Pulmonary artery endothelial cell (primary cell): ENCODE measurements around the gene ADH5. TPM values are rescaled to one million over a fixed set of nuclear protein-coding genes. Genes with fewer than 3 reads are reported as not detected.
A peak's percentile ranks its signal among the peaks of the same experiment; 100 is the strongest.
"Not testable (repeated sequence)": the region's sequence is repeated elsewhere in the genome, so short reads cannot be mapped to it uniquely, and the experiment has no call there.

Source experiments
- DNase-seq: peaks from one replicate; pipeline ENCODE4 v3.0.0-alpha.2; 2011; ENCODE audit warnings: low read depth, low spot score
- total RNA-seq: library from RNA; depleted of rRNA; stranded (reverse); fragments of >200 nt; gene quantifications from 2 replicates; pipeline ENCODE4 v1.2.3, GENCODE V29; 2014

The ADH5 gene
- 95.4 and 108 TPM in 2 replicates for total RNA-seq

DNA sequence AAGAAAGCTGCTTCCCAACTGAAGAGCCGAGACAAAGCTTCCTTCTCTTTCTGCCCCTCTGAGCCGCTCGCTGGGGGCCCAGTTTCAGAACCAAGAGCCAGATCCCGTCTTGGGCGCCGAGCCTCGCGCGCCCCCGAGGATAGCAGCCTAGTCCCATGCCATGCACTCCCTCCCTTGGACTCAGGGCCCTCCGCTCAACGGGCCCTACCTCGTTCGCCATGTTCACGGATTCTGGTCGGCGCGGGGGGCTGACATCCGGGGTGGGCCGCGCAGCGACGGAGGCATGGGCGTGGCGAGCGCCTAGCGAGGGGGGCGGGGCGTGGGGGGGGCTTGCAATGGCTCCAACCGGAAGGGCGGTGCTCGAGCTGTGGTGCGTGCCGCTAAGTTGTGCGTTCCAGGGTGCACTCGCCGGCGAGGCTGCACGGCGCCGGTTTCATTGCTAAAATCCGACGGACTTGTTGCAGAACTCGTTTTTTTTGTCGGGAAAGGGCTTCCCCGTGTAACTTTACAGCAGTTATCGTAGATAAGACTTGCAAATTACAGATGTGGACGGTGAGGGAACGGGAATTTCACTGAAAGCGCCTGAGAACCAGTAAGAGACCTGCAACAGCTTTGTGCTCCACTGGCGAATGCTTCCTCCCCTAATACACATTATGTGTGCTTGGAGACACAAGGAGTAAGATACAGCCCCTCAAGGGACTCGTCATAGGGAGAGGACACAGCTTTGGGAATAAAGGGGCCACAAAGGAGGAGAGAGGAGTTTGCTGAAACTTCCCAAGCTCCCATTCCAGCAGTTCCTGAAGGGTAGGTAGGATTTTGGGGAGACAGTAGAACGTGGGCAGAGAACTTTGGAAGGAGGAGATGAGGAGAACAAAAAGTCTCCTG lies at the start of gene ADH5:
TSS of gene ADH5 (minus strand) at position 308 of the 885 bp plus-strand sequence. CDS start at position 220, 88 bp downstream.
- peak; percentile 22 for DNase-seq

DNA sequence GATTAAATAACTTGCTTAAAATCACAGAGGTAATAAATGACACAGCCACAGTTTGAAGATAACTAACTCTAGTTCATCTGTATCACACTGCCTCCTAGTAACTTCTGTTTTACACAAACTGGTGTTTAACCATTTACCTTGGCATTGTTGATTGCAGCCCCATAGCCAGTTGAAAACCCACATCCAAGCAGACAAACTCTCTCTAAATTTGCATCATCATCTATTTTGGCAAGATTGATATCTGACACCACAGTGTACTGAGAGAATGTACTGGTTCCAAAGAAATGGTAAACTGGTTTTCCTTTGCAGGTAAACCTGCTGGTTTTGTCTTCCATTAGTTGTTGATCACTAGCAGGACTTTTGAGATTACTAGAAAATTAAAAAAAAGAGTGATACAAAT lies 47.7 kb upstream of the ADH5 start:
- DNase-seq: no peak

DNA sequence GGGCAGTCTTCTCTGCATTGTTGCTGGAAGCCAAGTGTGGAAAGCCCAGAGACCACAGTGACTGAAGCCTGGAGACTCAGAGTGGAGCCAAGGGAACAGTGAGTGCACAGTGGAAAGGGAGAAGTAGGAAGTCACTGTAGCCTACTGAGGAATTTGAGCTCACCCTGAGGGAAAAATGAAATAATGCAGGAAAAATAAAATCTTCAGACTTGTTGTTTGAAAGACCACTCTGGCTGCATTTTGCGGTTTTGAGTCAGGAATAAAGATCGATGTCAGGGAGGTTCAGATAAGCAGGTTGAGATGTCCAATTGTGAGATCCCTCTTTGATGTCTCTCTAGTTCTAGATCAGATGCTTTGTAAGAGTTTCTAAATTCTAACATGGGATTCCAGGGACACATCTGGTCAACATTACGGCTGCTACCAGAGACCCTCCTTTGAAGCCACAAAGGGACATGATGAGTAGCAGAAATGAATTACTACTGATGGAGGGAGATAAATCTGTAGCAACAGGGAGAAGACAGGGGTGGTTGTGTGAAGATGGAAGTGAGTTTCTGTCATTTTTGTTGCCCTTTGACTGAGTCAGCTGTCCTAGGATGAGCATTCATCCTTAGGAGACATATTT lies 47.1 kb upstream of the ADH5 start:
- no peak for DNase-seq

DNA sequence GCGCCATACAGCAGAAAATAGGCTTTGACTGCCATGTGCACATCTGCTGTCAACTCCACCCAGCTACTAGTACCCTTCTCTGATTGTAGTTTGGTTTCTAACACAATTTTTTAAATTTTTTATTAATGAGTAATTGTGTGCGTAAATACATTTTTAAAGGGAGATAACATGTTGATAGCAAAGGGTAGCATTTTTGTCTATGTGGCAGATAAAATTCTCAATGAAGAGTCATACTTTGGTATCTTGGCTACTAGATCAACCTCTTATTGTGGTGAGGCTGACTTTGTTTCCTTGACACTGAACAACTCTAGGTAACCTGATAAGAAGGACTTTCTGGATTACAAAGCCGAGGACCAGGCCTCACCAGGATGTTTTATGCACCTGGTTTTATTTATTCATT lies 46.0 kb upstream of the ADH5 start:
- DNase-seq: no peak

DNA sequence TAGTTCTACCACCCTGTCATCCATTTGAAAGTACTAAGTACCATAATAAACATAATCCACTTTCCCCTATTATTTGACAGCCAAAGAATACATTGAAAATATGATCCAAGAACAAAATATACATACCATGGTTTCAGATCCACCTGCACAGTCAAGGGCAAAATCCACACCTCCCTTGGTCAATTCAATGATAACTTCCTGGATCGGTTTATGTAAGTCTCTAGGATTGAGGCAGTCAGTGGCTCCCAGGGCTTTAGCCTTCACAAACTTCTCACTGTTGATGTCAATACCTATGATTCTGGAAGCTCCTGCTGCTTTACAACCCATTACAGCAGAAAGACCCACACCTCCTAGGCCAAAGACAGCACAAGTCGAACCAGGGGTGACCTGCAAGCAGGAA lies 42.8 kb upstream of the ADH5 start:
- DNase-seq: no peak

DNA sequence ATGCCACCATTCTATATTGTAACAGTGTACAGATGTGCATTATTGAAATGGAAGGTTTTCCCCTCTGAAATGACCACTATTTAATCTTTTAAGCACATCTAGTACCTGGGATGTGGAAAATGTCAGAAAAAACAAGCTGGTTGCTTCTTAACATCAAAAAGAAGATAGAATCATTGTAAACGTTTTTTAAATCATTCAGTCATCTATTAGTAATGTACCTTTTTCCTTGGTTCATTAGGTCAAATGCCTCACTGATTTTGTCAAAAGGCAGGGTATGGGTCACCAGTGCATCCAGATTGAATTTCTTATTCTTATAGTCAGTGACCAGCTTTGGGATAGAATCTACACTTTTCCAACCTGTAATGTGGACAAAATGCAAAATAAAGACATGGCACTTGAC lies 37.8 kb upstream of the ADH5 start:
- no peak for DNase-seq

DNA sequence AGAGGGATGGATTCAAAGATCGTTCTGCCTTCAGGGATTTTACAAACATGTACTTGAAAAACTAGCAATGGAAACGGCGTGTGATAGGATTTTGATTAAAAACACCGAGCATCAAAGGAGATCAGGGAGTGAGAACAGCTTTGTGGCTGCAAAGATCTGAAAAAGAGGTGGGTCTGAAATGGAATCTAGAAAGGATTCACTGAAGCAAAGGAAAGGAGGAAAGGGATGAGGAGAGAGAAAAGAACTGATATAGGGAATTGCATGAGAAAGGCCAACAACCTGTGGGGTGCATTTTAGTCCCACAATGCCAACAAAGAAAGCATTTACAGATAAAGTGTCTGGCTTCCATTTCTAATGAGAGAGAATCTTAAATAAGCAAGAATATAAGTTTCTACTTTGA lies 32.4 kb upstream of the ADH5 start:
- no peak for DNase-seq

DNA sequence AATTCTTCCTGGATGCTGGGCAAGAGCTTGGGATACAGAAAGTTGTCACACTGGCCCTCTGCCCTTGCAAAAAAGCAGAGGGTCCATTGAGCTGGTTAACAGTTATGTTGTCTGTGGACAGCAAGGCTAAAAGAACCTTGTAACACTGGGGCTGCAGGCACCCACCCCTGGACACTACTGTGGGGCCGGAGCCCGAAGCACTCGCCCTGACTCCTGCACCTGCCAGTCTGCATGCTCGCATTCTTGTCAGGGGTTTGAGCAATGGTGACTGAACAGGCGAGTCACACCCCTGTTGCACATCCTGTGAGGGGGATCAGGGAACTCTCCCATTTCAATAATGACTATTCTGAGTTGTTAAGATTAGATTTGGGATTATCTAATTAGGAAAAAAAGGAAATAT lies 31.9 kb upstream of the ADH5 start:
- no peak for DNase-seq

DNA sequence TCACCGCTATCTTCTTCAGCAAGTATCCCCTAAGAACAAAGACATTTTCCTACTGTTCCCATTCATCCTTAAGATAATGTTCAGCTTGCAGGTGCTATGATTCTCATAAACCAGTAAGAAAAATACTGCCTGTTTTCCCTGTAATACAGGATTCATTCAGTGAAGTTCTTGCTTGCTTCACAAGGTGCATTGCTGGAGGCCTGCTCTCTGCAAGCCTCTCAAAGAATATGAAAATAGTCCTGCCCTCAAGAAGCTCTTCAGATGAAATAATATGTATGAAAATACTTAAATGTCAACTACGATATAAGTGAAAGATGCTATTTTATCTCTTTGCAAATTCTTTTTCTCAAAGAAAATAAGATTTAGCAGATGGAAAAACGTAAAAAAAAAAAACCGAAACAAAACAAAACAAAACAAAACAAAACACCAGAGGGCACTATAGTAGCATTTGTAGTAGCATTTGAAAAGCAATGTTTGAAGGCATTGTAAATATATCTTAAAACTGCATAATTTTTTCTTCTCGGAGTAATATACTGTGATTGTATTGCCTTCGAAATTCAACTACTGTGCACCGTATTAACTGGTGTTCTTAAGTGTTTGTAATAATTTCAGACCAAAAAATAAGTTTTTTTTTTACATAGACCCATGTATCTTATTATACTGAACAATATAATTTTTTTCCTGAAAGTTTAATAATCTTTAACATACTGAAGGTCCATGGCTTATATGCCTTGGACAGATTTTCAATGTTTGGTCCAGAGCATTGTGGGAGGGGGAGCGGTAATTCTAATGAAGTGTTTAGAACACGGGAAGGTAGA lies 29.5 kb upstream of the ADH5 start:
- DNase-seq: no peak

DNA sequence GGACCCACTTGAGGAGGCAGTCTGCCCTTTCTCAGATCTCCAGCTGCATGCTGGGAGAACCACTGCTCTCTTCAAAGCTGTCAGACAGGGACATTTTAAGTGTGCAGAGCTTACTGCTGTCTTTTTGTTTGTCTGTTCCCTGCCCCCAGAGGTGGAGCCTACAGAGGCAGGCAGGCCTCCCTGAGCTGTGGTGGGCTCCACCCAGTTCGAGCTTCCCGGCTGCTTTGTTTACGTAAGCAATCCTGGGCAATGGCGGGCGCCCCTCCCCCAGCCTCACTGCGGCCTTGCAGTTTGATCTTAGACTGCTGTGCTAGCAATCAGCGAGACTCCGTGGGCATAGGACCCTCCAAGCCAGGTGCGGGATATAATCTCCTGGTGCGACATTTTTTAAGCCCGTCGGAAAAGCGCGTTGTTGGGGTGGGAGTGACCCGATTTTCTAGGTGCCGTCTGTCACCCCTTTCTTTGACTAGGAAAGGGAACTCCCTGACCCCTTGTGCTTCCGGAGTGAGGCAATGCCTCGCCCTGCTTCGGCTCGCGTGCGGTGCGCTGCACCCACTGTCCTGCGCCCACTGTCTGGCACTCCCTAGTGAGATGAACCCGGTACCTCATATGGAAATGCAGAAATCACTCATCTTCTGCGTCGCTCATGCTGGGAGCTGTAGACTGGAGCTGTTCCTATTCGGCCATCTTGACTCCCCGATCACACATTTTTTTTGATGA lies 28.7 kb upstream of the ADH5 start:
- DNase-seq: not testable (repeated sequence)

DNA sequence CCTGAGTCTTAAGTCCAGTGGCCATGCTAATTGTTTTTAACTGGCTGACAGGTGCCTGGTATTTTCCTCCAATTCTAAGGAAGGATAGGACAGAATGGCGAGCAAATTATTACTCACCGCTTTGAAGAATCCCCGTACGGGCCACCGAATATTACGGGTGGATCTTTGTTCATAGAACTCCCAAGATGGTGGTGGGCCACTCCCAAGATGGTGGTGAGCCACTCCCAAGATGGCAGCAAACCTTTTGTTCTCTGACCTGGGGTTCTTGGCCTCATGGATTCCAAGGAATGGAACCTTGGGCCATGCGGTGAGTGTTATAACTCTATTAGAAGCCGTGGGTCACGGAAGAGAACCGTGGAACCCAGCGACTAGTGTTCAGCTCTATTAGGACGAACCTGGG lies 20.7 kb upstream of the ADH5 start:
- not testable (repeated sequence) for DNase-seq

DNA sequence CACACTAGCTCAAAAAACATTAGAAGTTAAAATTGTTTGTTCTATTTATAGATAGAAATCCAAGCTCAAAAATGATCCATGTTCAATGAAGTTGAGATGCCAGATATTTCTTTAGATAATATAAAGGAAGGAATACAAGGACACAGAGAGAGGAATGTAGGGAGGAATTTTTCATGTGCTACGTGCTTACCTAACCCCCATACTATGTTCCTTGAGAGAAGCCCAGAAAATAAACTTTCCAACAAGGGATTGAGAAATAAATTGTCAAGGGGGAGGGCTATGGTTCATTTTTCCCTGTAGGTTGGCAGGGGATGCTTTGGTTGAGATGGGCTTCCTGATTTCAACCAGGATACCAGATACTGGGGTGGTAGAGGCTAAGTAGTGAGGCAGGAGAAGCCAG lies 15.6 kb upstream of the ADH5 start:
- no peak for DNase-seq

DNA sequence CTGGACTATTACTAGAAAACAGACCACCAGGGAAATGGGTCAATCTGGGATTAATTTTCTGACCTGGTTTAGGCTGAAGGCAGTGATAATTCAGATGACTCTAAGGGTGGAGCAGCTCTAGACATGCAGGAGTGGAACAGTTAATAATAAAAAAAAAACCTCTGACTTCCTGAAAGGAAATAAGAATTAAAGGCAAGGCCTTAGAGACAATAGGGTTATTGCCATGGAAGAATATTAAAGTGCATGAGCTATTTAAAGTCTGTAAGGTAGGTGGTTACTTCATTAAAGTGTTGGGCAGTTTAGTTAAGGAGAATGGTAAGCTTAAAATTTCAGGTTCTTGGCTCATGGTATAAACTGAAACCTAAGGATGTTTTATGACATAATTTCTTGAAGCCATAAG lies 14.6 kb upstream of the ADH5 start:
- no peak for DNase-seq

DNA sequence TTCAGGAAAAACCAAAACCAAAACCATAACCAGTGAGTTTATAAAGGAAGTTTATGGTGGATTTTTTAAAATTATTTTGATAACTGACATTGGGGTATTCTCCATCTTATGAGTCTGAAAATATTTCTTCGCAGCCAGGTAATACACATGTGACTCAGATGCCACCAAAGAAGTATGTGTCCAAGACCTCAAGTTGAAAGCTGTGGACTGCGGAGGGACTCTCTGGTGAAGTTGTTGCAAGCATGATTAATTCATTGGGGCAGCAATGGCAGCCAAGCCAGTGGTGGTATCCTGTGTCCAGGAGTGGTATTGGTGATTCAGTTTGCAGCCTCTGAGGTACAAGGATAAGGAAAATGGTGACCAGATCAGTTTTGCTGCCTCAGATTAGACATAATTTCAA lies 14.0 kb upstream of the ADH5 start:
- DNase-seq: no peak

DNA sequence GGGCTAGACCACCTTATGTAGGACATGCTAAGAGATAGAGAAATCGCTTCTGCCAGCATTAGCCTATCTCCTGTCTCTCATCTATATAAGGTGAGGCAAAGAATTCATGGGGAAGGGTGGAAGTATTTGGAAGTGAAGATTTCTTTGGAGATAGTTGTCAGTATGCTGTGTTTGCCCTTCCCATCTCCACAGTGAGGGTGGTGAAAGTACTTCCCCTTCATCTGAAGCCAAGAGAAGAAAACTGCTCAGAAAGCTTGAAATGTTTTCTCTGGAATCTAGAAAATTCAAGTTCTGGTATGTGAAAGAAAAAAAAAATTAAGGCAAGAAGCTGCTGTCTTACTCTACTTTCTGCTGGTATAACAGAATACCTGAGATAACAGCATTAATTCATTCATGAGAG lies 12.3 kb upstream of the ADH5 start:
- no peak for DNase-seq

DNA sequence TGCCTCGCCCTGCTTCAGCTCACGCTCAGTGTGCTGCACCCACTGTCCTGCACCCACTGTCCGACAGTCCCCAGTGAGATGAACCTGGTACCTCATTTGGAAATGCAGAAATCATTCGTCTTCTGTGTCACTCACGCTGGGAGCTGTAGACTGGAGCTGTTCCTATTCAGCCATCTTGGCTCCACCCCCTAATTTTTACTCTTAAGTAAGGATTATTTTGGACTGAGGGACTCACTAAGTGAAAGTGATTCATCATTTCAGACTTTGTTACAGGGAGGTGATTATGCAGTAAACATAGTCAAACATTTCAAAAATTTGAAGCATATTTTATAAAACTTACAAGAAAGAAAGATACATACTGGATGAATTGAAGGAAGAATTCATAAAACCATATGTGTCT lies 11.2 kb upstream of the ADH5 start:
- DNase-seq: not testable (repeated sequence)

DNA sequence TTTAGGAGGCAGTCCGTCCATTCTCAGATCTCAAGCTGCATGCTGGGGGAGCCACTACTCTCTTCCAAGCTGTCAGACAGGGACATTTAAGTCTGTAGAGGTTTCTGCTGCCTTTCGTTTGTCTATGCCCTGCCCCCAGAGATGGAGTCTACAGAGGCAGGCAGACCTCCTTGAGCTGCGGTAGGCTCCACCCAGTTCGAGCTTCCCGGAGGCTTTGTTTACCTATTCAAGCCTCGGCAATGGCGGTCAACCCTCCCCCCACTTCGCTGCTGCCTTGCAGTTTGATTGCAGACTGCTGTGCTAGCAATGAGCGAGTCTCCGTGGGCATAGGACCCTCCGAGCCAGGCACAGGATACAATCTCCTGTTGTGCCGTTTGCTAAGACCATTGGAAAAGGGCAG lies 10.7 kb upstream of the ADH5 start:
- DNase-seq: no peak

DNA sequence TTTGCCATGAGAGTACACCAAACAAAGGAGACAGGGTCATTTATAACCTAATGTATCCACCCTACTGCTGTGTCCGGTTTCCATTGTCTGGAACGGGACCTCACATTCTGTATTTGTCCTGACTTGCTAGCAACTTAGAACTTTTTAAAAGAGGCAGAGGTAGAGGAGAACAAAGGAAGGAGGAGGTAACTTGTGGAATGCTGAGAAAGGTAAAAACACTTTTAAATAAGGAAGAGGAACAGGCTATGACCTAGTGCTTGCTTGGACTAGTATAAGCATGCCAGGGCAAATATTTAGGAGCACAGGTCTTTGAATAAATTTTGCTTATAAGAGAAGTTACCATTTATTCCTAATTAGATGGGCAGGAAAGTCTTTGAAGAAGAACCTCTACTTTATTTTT lies 3.3 kb upstream of the ADH5 start:
- not testable (repeated sequence) for DNase-seq

DNA sequence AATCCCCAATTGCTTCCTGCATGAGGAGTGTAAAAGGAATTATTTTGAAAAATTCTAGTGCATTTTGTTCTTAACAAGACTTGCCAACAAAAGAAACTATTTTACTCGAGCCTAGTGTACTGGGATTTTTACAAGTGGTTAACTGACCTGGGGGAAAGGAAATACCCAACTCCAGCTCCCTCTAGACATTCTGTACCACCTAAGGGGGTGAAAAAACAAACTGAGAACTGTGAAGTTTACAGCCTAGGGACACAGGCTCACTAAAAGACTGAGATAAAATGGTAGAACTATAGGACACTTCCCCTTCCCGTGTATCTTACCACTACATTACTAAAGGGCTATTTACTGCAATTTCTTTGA lies 2.6 kb upstream of the ADH5 start:
- no peak for DNase-seq

DNA sequence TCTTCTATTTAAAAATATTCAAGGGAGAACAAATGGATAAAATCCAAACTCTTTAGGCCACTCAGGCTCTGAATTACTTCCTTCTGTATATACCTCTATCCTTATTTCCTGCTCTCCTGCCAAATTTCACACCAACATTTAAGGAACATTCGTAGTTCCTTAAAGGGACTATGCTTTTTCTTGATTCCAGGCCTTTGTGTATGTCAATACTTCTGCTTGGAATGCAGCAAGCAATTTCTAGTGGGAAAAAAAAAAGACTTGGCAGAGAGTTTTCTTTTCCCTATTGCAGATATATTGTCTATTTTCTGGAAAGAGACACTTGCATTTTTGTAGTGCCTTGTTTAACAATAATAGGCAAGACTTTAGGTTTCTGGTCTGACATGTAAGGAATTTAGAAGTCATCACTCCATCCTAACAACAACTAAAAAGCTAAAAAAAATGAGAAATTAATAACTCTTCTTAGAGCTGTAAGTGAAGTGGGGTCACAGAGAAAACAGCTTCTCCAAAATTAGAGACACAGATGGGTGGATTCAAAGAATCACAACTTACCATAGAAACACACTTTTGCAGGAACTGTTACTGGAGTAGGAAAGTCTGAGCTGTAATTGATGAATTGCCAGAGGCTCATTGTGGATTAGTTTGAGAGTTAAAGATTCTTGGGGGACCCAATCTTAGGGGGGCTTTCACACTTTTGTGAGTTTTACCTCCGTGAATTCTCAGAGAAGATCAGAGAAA lies 2.1 kb upstream of the ADH5 start:
- no peak for DNase-seq

DNA sequence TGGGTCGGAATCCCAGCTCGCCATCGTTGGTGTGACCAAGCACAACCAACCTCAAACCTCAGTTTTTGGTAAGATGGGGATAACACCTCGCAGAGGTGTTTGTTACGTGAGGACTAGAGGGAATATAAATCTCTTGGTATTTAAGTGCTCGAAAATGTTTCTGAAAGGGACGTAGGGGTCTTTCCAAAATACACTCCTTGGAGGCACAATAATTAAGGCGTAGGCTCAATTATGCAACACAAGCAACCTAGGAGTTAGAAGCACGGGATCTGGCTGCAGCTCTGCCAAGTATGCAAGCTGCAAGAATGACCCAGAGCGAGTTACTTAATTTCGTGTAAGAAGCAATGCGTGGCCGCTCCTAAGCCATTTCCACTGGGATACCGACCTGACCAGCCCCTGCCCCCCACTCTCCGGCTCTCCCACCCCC lies 552 bp downstream of the ADH5 start:
- peak; percentile 29 for DNase-seq
